DND-41 (cell line): Measurements from ENCODE around the gene DPP7.

ENCODE experiments used
- ATAC-seq: fragments of 200-7000 bp; cut with Tn5 transposase; 3 replicates; pipeline ENCODE4 v1.9.1; 2021; ENCODE audit warnings: low read depth; ENCODE audit not compliant: insufficient read depth
- DNase-seq: peaks from one replicate; pipeline ENCODE4 v3.0.0-alpha.2; 2020
- H2AFZ ChIP-seq: 2 replicates; pipeline ENCODE4 v1.6.0; 2012; ENCODE audit warnings: low read depth, low read length
- H3K27ac ChIP-seq: 2 replicates; pipeline ENCODE4 v1.5.1; 2012; ENCODE audit warnings: low read length, inconsistent platforms
- H3K27me3 ChIP-seq: fragments of 200-600 bp; sonication (generic); 2 replicates; pipeline ENCODE4 v1.6.0; 2012; ENCODE audit warnings: low read length, mild to moderate bottlenecking, inconsistent platforms; ENCODE audit not compliant: insufficient read depth, poor library complexity
- H3K36me3 ChIP-seq: 2 replicates; pipeline ENCODE4 v1.5.1; 2012; ENCODE audit warnings: low read length, inconsistent platforms; ENCODE audit not compliant: insufficient read depth
- H3K4me1 ChIP-seq: 2 replicates; pipeline ENCODE4 v1.5.1; 2012; ENCODE audit warnings: mild to moderate bottlenecking, low read length; ENCODE audit not compliant: insufficient read depth
- H3K4me2 ChIP-seq: 2 replicates; pipeline ENCODE4 v1.6.0; 2012; ENCODE audit warnings: mild to moderate bottlenecking, moderate library complexity, low read length, inconsistent platforms; ENCODE audit not compliant: insufficient read depth
- H3K4me3 ChIP-seq, 2 experiments: fragments of 200-600 bp in 1 of 2; shearing (Covaris generic) in 1 of 2; 2 replicates each; pipeline ENCODE4 v1.5.1; 2012 to 2016; ENCODE audit warnings: inconsistent platforms in 2 of 2, low read length in 2 of 2, mild to moderate bottlenecking in 2 of 2, low read depth in 1 of 2, moderate library complexity in 1 of 2
- H3K79me2 ChIP-seq: 2 replicates; pipeline ENCODE4 v1.6.0; 2012; ENCODE audit warnings: low read length, inconsistent platforms; ENCODE audit not compliant: insufficient read depth
- H3K9ac ChIP-seq: 2 replicates; pipeline ENCODE4 v1.6.0; 2012; ENCODE audit warnings: low read depth, mild to moderate bottlenecking, inconsistent platforms, low read length, moderate library complexity
- H3K9me3 ChIP-seq: 2 replicates; pipeline ENCODE4 v1.5.1; 2012; ENCODE audit warnings: low read length, moderate library complexity, mild to moderate bottlenecking, inconsistent platforms; ENCODE audit not compliant: insufficient read depth, severe bottlenecking
- H4K20me1 ChIP-seq: 2 replicates; pipeline ENCODE4 v1.6.0; 2012; ENCODE audit warnings: low read length; ENCODE audit not compliant: insufficient read depth
- EZH2 ChIP-seq: IDR thresholded peaks from 3 replicates; pipeline ENCODE4 v1.6.1; 2012; ENCODE audit warnings: borderline replicate concordance, low read depth, mild to moderate bottlenecking, moderate library complexity, low read length, inconsistent platforms; ENCODE audit not compliant: severe bottlenecking
- TF ChIP-seq, protein P1 (sequence below): IDR thresholded peaks from 2 replicates; pipeline ENCODE4 v1.5.1; 2012; ENCODE audit warnings: borderline replicate concordance, low read length, moderate library complexity, mild to moderate bottlenecking; ENCODE audit not compliant: poor library complexity, severe bottlenecking; ENCODE audit errors: extremely low read depth

The DPP7 gene

DNA sequence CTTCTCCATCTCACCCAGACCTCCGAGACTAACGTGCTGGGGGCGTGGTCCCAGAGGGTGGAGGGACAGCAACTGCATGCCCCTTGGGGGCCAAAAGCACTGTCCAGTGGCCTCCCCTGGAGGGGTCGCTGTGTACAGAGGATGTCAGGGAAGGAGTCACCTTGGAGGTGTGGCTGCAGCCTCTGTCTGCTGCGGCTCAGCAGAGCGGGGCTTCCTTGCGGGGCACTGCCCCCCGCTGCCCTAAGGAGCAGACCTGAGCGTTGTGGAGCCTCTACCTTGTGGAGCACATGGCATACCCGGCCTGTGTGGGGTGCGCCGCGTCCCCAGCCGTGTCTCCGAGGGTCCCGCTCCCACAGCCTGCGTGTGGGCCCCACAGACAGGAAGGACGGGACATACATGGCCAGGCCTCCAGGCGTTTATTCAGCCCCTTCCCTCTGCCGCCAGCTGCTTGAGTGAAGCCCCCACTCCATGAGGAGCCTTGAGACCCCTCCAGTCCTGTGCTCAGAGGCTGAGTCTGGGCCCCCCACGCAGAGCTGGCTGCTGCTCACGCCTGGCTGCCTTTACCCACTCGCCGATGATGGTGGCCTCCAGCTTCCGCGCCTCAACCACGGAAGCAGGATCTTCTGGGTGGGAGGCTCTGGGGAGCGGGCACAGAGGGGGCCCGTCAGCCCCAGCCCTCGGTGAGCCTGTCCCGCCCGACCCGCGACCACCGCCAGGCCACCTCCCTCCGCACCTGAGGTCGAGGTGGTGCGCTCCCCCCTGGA is 4.2 kb downstream of the DPP7 start:
- Histone ChIP-seq H4K20me1 (peaks cover 18% of the 10 kb centered on the region; the same call in 1 of the 2 replicates), H3K4me1 (peaks cover 21% of the 10 kb centered on the region), H3K4me2 (no peak overlapping the region), H3K9ac (no peak overlapping the region), H3K27me3 (no peaks in the 10 kb centered on the region), H3K27ac (no peak overlapping the region), H3K36me3 (peaks cover 76% of the 10 kb centered on the region), H3K9me3 (no peaks in the 10 kb centered on the region), H3K4me3 (no peak overlapping the region), H2AFZ (no peak overlapping the region), H3K79me2 (peaks cover 17% of the 10 kb centered on the region)
- ATAC-seq (no peak), DNase-seq (no peak)
- TF ChIP-seq EZH2 = no peak
- TF ChIP-seq, protein P1, sequence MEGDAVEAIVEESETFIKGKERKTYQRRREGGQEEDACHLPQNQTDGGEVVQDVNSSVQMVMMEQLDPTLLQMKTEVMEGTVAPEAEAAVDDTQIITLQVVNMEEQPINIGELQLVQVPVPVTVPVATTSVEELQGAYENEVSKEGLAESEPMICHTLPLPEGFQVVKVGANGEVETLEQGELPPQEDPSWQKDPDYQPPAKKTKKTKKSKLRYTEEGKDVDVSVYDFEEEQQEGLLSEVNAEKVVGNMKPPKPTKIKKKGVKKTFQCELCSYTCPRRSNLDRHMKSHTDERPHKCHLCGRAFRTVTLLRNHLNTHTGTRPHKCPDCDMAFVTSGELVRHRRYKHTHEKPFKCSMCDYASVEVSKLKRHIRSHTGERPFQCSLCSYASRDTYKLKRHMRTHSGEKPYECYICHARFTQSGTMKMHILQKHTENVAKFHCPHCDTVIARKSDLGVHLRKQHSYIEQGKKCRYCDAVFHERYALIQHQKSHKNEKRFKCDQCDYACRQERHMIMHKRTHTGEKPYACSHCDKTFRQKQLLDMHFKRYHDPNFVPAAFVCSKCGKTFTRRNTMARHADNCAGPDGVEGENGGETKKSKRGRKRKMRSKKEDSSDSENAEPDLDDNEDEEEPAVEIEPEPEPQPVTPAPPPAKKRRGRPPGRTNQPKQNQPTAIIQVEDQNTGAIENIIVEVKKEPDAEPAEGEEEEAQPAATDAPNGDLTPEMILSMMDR = no peak

DNA sequence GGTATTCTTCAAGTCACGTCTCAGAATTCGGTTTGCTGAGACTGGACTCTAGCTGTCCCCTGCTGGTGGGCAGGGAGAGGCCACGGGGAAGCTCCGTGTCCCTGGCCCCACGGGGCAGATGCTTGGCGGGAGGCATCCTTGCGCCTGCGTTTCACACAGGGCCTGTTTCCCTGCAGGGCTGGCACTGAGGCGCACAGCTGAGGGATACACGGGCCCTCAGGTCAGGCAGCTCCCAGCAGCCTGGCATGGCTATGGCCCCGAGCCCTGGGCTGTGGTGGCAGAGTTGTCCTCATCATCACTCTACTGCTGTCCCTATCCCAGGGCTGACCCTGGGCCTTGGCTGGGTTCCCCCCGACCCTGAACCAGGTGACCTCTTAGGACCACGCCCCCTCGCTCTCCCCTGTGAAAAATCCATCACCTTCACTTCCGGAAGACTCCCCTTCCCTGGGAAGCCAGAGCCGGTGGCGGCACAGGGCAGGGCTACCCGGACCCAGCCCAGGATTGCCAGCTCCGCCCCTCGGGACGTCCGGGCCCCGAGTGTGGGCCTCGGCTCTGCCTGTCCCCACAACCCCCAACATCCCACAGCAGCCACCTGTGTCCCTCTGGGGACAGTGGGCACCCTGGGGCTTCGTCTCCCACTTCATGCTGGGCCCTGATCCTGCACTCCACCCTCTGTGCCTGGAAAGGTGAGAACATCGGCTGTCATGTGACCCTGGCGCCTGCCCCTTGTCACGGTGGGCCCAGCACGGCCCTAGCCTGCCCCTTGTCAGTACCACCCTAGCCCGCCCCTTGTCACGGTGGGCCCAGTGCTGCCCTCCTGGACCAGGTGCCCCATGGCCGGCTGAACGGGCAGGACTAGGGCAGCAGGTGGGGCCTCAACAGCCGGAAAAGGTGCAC is 5.0 kb downstream of the DPP7 start:
- Histone ChIP-seq H3K27me3 (no peaks in the 10 kb centered on the region), H3K4me3 (no peak overlapping the region), H2AFZ (no peak overlapping the region), H4K20me1 (peaks cover 18% of the 10 kb centered on the region; the same call in 1 of the 2 replicates), H3K4me1 (peaks cover 14% of the 10 kb centered on the region), H3K27ac (no peak overlapping the region), H3K36me3 (peaks cover 84% of the 10 kb centered on the region), H3K9ac (no peak overlapping the region), H3K79me2 (peaks cover 13% of the 10 kb centered on the region), H3K4me2 (no peak overlapping the region), H3K9me3 (no peaks in the 10 kb centered on the region)
- no peak for ATAC-seq
- no peak for TF ChIP-seq EZH2
- TF ChIP-seq, protein P1 = no peak
- DNase-seq = no peak

DNA sequence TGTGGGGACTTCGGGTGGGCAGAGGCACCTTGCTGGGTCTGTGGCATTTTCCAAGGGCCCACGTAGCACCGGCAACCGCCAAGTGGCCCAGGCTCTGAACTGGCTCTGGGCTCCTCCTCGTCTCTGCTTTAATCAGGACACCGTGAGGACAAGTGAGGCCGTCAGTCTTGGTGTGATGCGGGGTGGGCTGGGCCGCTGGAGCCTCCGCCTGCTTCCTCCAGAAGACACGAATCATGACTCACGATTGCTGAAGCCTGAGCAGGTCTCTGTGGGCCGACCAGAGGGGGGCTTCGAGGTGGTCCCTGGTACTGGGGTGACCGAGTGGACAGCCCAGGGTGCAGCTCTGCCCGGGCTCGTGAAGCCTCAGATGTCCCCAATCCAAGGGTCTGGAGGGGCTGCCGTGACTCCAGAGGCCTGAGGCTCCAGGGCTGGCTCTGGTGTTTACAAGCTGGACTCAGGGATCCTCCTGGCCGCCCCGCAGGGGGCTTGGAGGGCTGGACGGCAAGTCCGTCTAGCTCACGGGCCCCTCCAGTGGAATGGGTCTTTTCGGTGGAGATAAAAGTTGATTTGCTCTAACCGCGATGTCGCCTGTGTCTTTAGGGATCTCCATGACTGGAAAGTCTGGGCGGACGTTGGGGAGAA is 5.8 kb downstream of the DPP7 start:
- Histone ChIP-seq H3K27ac (no peak overlapping the region), H3K4me2 (no peak overlapping the region), H3K79me2 (peaks cover 9% of the 10 kb centered on the region), H3K36me3 (peaks cover 91% of the 10 kb centered on the region), H3K27me3 (no peaks in the 10 kb centered on the region), H3K9ac (no peak overlapping the region), H3K9me3 (no peaks in the 10 kb centered on the region), H3K4me3 (no peak overlapping the region), H2AFZ (no peak overlapping the region), H4K20me1 (peaks cover 18% of the 10 kb centered on the region; the same call in 1 of the 2 replicates), H3K4me1 (peaks cover 12% of the 10 kb centered on the region)
- no peak for TF ChIP-seq EZH2
- TF ChIP-seq, protein P1 = no peak
- ATAC-seq = no peak; the same call in 2 of the 3 replicates
- no peak for DNase-seq
